HCT116 (cell line): ENCODE measurements around the gene RASGRF1. TPM values are rescaled to one million over a fixed set of nuclear protein-coding genes. Genes with fewer than 3 reads are reported as not detected.

Source experiments
- ATAC-seq: fragments of 200-7000 bp; cut with Tn5 transposase; 2 replicates; pipeline ENCODE4 v1.9.1; 2020; ENCODE audit warnings: mild to moderate bottlenecking, moderate library complexity
- BruUV-seq: library from RNA; stranded (reverse); fragments of 400-500 nt; replicated peaks from 2 replicates; lab custom pipeline; 2021; lab: Mats Ljungman, UMichigan
- CTCF ChIA-PET: fragments of 300-600 bp; sonication (Branson Sonifier 250); formaldehyde crosslinking; loops from one replicate; lab custom pipeline; 2021; ENCODE audit warnings: antibody characterized with exemption; lab: Charles Lee
- POLR2A ChIA-PET: fragments of 300-600, 350-600 bp; sonication (Branson Sonifier 250); formaldehyde crosslinking; loops from one replicate; lab custom pipeline; 2021; ENCODE audit warnings: antibody characterized with exemption; lab: Charles Lee
- RAD21 ChIA-PET, 2 experiments: fragments of 300-600 bp; sonication (Branson Sonifier 250); formaldehyde crosslinking; loops; one replicate each; lab custom pipeline; 2023; ENCODE audit warnings: low total read pairs in 2 of 2; ENCODE audit not compliant: uncharacterized antibody in 2 of 2, unreplicated experiment in 2 of 2, low non-redundant PET in 1 of 2; lab: Charles Lee
- DNase-seq: peaks from one replicate; pipeline ENCODE4 v3.0.0-alpha.2; 2010; ENCODE audit warnings: low read depth, low spot score
- H2AFZ ChIP-seq: fragments of 200-600 bp; shearing (Covaris generic), sonication (generic); 2 replicates; pipeline ENCODE4 v1.6.1; 2017; ENCODE audit warnings: low read depth, mixed run types, mixed read lengths, antibody characterized with exemption, low read length; ENCODE audit not compliant: poor library complexity, severe bottlenecking
- H3K27ac ChIP-seq: 2 replicates; pipeline ENCODE4 v1.5.1; 2012; ENCODE audit warnings: low read depth, low read length
- H3K27me3 ChIP-seq: fragments of 200-600 bp; sonication (generic); 2 replicates; pipeline ENCODE4 v1.6.1; 2016; ENCODE audit warnings: mixed run types, low read length, mixed read lengths; ENCODE audit not compliant: insufficient read depth
- H3K36me3 ChIP-seq, 2 experiments: fragments of 200-500 bp in 1 of 2; fragments of 200-600 bp in 1 of 2; sonication (Bioruptor generic) in 1 of 2; sonication (generic) in 1 of 2; 2 replicates each; pipeline versions ENCODE4 v1.5.1 to v1.6.1; 2014 to 2016; ENCODE audit warnings: low read length in 2 of 2, inconsistent platforms in 1 of 2, mixed read lengths in 1 of 2, mixed run types in 1 of 2; ENCODE audit not compliant: insufficient read depth in 2 of 2, control insufficient read depth in 1 of 2
- H3K4me1 ChIP-seq, 2 experiments: fragments of 200-600 bp in 1 of 2; sonication (generic) in 1 of 2; 2 replicates each; pipeline versions ENCODE4 v1.5.1 to v1.6.1; 2012 to 2017; ENCODE audit warnings: low read length in 2 of 2, inconsistent platforms in 1 of 2, mild to moderate bottlenecking in 1 of 2, mixed read lengths in 1 of 2, mixed run types in 1 of 2, moderate library complexity in 1 of 2; ENCODE audit not compliant: insufficient read depth in 2 of 2, control insufficient read depth in 1 of 2
- H3K4me2 ChIP-seq: fragments of 200-600 bp; sonication (generic); 2 replicates; pipeline ENCODE4 v1.6.1; 2017; ENCODE audit warnings: mixed run types, low read length, mixed read lengths
- H3K4me3 ChIP-seq, 2 experiments: fragments of 200-600 bp in 1 of 2; sonication (generic) in 1 of 2; replicated peaks in 1 of 2; 2 replicates each; pipeline ENCODE4 v1.5.1; 2011 to 2016; ENCODE audit warnings: low read length in 2 of 2, control low read depth in 1 of 2, low read depth in 1 of 2, mild to moderate bottlenecking in 1 of 2, mixed read lengths in 1 of 2, mixed run types in 1 of 2
- H3K79me2 ChIP-seq: fragments of 200-600 bp; sonication (generic); 2 replicates; pipeline ENCODE4 v1.6.1; 2017; ENCODE audit warnings: mild to moderate bottlenecking, mixed run types, low read length, moderate library complexity, mixed read lengths; ENCODE audit not compliant: insufficient read depth
- H3K9ac ChIP-seq: fragments of 200-600 bp; sonication (generic); 2 replicates; pipeline ENCODE4 v1.6.1; 2016; ENCODE audit warnings: low read length, mixed read lengths
- H3K9me2 ChIP-seq: fragments of 200-600 bp; sonication (generic), shearing (Covaris generic); 2 replicates; pipeline ENCODE4 v1.6.1; 2017; ENCODE audit warnings: mixed run types, mild to moderate bottlenecking, moderate library complexity; ENCODE audit not compliant: insufficient read depth
- H3K9me3 ChIP-seq, 2 experiments: fragments of 200-500 bp in 1 of 2; fragments of 200-600 bp in 1 of 2; sonication (Bioruptor generic) in 1 of 2; sonication (generic) in 1 of 2; 2 replicates each; pipeline ENCODE4 v1.6.1; 2014 to 2017; ENCODE audit warnings: low read length in 2 of 2, mixed read lengths in 2 of 2, inconsistent platforms in 1 of 2, low read depth in 1 of 2, mild to moderate bottlenecking in 1 of 2, mixed run types in 1 of 2, moderate library complexity in 1 of 2; ENCODE audit not compliant: control insufficient read depth in 1 of 2, insufficient read depth in 1 of 2
- H4K20me1 ChIP-seq: fragments of 200-600 bp; sonication (generic), shearing (Covaris generic); 2 replicates; pipeline ENCODE4 v1.6.1; 2017; ENCODE audit warnings: mixed run types, mild to moderate bottlenecking, moderate library complexity; ENCODE audit not compliant: insufficient read depth
- ATF3 ChIP-seq: IDR thresholded peaks from 2 replicates; pipeline ENCODE4 v1.6.1; 2012
- CBX3 ChIP-seq: IDR thresholded peaks from 2 replicates; pipeline ENCODE4 v1.6.1; 2012; ENCODE audit warnings: low read depth
- CTCF ChIP-seq, 3 experiments: fragments of 200-600 bp in 1 of 3; sonication (generic) in 1 of 3; IDR thresholded peaks in 2 of 3; conservative IDR thresholded peaks in 1 of 3; 2 replicates each; pipeline ENCODE4 v1.5.1; 2012 to 2017; ENCODE audit warnings: low read depth in 2 of 3, low read length in 2 of 3, antibody characterized with exemption in 1 of 3, borderline replicate concordance in 1 of 3, control low read depth in 1 of 3, mild to moderate bottlenecking in 1 of 3, mixed read lengths in 1 of 3, mixed run types in 1 of 3, moderate library complexity in 1 of 3; ENCODE audit not compliant: insufficient read depth in 1 of 3
- ELF1 ChIP-seq: IDR thresholded peaks from 2 replicates; pipeline ENCODE4 v1.6.1; 2012; ENCODE audit warnings: low read depth, borderline replicate concordance
- JUND ChIP-seq: IDR thresholded peaks from 2 replicates; pipeline ENCODE4 v1.6.1; 2012
- RAD21 ChIP-seq: IDR thresholded peaks from 2 replicates; pipeline ENCODE4 v1.6.1; 2012; ENCODE audit warnings: low read depth, mild to moderate bottlenecking
- REST ChIP-seq: IDR thresholded peaks from 2 replicates; pipeline ENCODE4 v1.6.1; 2012; ENCODE audit warnings: low read depth
- ZFX ChIP-seq: fragments of 450-650 bp; IDR thresholded peaks from 2 replicates; pipeline ENCODE4 v1.6.1; 2017
- ZNF274 ChIP-seq: fragments of 200-500 bp; sonication (Bioruptor generic); IDR thresholded peaks from 2 replicates; pipeline ENCODE4 v1.6.1; 2014; ENCODE audit warnings: mild to moderate bottlenecking, low read depth, low read length, inconsistent platforms
- intact Hi-C: fragments of 100-400 bp; cut with micrococcal nuclease; formaldehyde crosslinking; loops from 2 replicates; pipeline ENCODE4 v1.10.0; 2022
- total RNA-seq: library from RNA; stranded (reverse); gene quantifications from one replicate; pipeline ENCODE4 v1.2.1, GENCODE V29; 2021; ENCODE audit not compliant: unreplicated experiment

Gene RASGRF1
- total RNA-seq, 1 experiment from 2014 or later, result 2.4 TPM

- no peaks in the 10 kb centered on the region for H3K36me3 ChIP-seq
- ChIA-PET RAD21 (no interaction called here), POLR2A (no interaction called here), CTCF (no interaction called here)
- H3K9me2 ChIP-seq, result no peaks in the 10 kb centered on the region
- no peak overlapping the region for H3K4me3 ChIP-seq
- no peaks in the 10 kb centered on the region for H3K79me2 ChIP-seq
- no peak overlapping the region for H3K9ac ChIP-seq
- H3K9me3 ChIP-seq, result no peaks in the 10 kb centered on the region
- BruUV-seq, result no TSS peak
- no peak overlapping the region for H3K27ac ChIP-seq
- TF ChIP-seq CBX3 (no peak), RAD21 (no peak), ZNF274 (no peak), ZFX (no peak), ELF1 (no peak), CTCF (IDR thresholded peaks at IDR 0.05 in 2 of 3, conservative IDR thresholded peaks at IDR 0.05 in 1 of 3; ENCODE audit: borderline replicate concordance in 1 of 3, insufficient read depth in 1 of 3, low read depth in 2 of 3, low read length in 2 of 3) (no peak), ATF3 (no peak), JUND (no peak), REST (no peak)
- intact Hi-C loops, result no loop called here
- no peak overlapping the region for H3K4me2 ChIP-seq
- H2AFZ ChIP-seq, result no peak overlapping the region
- H4K20me1 ChIP-seq, result no peaks in the 10 kb centered on the region
- DNase-seq (no peak), ATAC-seq (no peak)
- no peaks in the 10 kb centered on the region for H3K27me3 ChIP-seq
- peaks cover 5 to 14% of the 10 kb centered on the region in 2 experiments; a peak in 3 of 4 replicates for H3K4me1 ChIP-seq
Measured at GRCh38 chr15:78983146-78983918, 107.2 kb downstream of the RASGRF1 start.
